CD14-positive monocyte (primary cell): ENCODE results near the gene BICRAL. TPM values are rescaled to one million over a fixed set of nuclear protein-coding genes. Genes with fewer than 3 reads are reported as not detected.
A peak's percentile ranks its signal among the peaks of the same experiment; 100 is the strongest.

ENCODE experiments used
- DNase-seq, 3 donors: peaks; one replicate each; pipeline ENCODE4 v3.0.0-alpha.2; 2011 to 2022
- H2AFZ ChIP-seq: 2 replicates; pipeline ENCODE4 v1.6.0; 2012; ENCODE audit warnings: mild to moderate bottlenecking, low read depth, low read length, inconsistent platforms; ENCODE audit not compliant: insufficient read depth, poor library complexity, severe bottlenecking
- H3K27ac ChIP-seq, 2 donors: 1 replicate in 1 of 2; 2 replicates in 1 of 2; pipeline ENCODE4 v1.5.1; 2012 to 2013; ENCODE audit warnings: low read length in 2 of 2, control low read depth in 1 of 2, inconsistent platforms in 1 of 2, low read depth in 1 of 2, mild to moderate bottlenecking in 1 of 2
- H3K27me3 ChIP-seq, 2 donors: one replicate each; pipeline versions ENCODE4 v1.6.0 to v1.6.1; 2011 to 2013; ENCODE audit warnings: low read length in 2 of 2; ENCODE audit not compliant: control insufficient read depth in 2 of 2, insufficient read depth in 2 of 2
- H3K36me3 ChIP-seq, 2 donors: replicated peaks in 1 of 2; 1 replicate in 1 of 2; 2 replicates in 1 of 2; pipeline versions ENCODE4 v1.5.1 to v1.6.1; 2012 to 2013; ENCODE audit warnings: low read length in 2 of 2, control low read depth in 1 of 2, inconsistent platforms in 1 of 2, mild to moderate bottlenecking in 1 of 2; ENCODE audit not compliant: insufficient read depth in 2 of 2, control insufficient read depth in 1 of 2
- H3K4me1 ChIP-seq, 2 donors: 1 replicate in 1 of 2; 2 replicates in 1 of 2; pipeline versions ENCODE4 v1.5.1 to v1.6.1; 2012 to 2013; ENCODE audit warnings: low read length in 2 of 2, control low read depth in 1 of 2, inconsistent platforms in 1 of 2, mild to moderate bottlenecking in 1 of 2, moderate library complexity in 1 of 2; ENCODE audit not compliant: insufficient read depth in 2 of 2, control insufficient read depth in 1 of 2
- H3K4me2 ChIP-seq: replicated peaks from 2 replicates; pipeline ENCODE3; 2012; ENCODE audit warnings: low read length, moderate library complexity, mild to moderate bottlenecking; ENCODE audit not compliant: poor library complexity, severe bottlenecking; ENCODE audit errors: extremely low read depth
- H3K4me3 ChIP-seq, 3 experiments: fragments of 200-600 bp in 1 of 3; sonication (generic) in 1 of 3; replicated peaks in 1 of 3; 1 replicate in 2 of 3; 2 replicates in 1 of 3; pipeline ENCODE4 v1.5.1; 2011 to 2013; ENCODE audit warnings: low read length in 3 of 3, mild to moderate bottlenecking in 3 of 3, control low read depth in 2 of 3, low read depth in 2 of 3, inconsistent platforms in 1 of 3, moderate library complexity in 1 of 3
- H3K79me2 ChIP-seq: 2 replicates; pipeline ENCODE4 v1.6.0; 2012; ENCODE audit warnings: mild to moderate bottlenecking, control low read depth, inconsistent platforms, low read length, moderate library complexity; ENCODE audit not compliant: insufficient read depth
- H3K9ac ChIP-seq: 2 replicates; pipeline ENCODE4 v1.6.0; 2017; ENCODE audit warnings: low read length, mild to moderate bottlenecking; ENCODE audit not compliant: insufficient read depth, poor library complexity, severe bottlenecking
- H3K9me3 ChIP-seq, 2 donors: replicated peaks in 1 of 2; 1 replicate in 1 of 2; 2 replicates in 1 of 2; pipeline versions ENCODE4 v1.5.1 to v1.6.1; 2012 to 2013; ENCODE audit warnings: low read length in 2 of 2, control low read depth in 1 of 2; ENCODE audit not compliant: control insufficient read depth in 1 of 2, insufficient read depth in 1 of 2
- H4K20me1 ChIP-seq: 2 replicates; pipeline ENCODE4 v1.6.0; 2012; ENCODE audit warnings: mild to moderate bottlenecking, low read length, control low read depth, moderate library complexity; ENCODE audit not compliant: insufficient read depth
- H3K27ac Mint-ChIP-seq, 7 donors: one replicate each; pipeline ENCODE4 v1.8.0; 2020; ENCODE audit warnings: mild to moderate bottlenecking in 7 of 7, mixed read lengths in 7 of 7, moderate library complexity in 6 of 7, inconsistent platforms in 2 of 7
- H3K27me3 Mint-ChIP-seq, 3 donors: one replicate each; pipeline ENCODE4 v1.8.0; 2021 to 2022; ENCODE audit warnings: low read depth in 3 of 3, mild to moderate bottlenecking in 3 of 3, mixed read lengths in 3 of 3, moderate library complexity in 3 of 3, inconsistent platforms in 1 of 3
- H3K36me3 Mint-ChIP-seq, 2 donors: one replicate each; pipeline ENCODE4 v1.8.0; 2020; ENCODE audit warnings: mixed read lengths in 2 of 2, inconsistent platforms in 1 of 2, mild to moderate bottlenecking in 1 of 2
- H3K4me1 Mint-ChIP-seq: one replicate; pipeline ENCODE4 v1.8.0; 2020; ENCODE audit warnings: mild to moderate bottlenecking, mixed read lengths
- H3K4me3 Mint-ChIP-seq, 2 donors: one replicate each; pipeline ENCODE4 v1.8.0; 2020; ENCODE audit warnings: mild to moderate bottlenecking in 2 of 2, mixed read lengths in 2 of 2, moderate library complexity in 1 of 2
- H3K9me3 Mint-ChIP-seq, 7 donors: one replicate each; pipeline ENCODE4 v1.8.0; 2020 to 2022; ENCODE audit warnings: mixed read lengths in 7 of 7, mild to moderate bottlenecking in 6 of 7, moderate library complexity in 6 of 7, inconsistent platforms in 2 of 7
- WGBS: methylation state at CpG from one replicate; pipeline ENCODE4 v1.1.5; 2013; ENCODE audit warnings: missing lambda C conversion rate; ENCODE audit not compliant: insufficient coverage; 5-methylcytosine and 5-hydroxymethylcytosine counted together
- intact Hi-C, 2 donors: fragments of 100-400 bp; cut with micrococcal nuclease; formaldehyde crosslinking; loops; one replicate each; pipeline versions ENCODE4 v1.15.0 to v1.15.1; 2023
- polyA plus RNA-seq, 3 donors: library from polyadenylated mRNA; depleted of rRNA in 1 of 3; unstranded in 2 of 3; stranded (reverse) in 1 of 3; fragments of 300-500 nt in 2 of 3; fragments of >200 nt in 1 of 3; fragmentation: Illumina TruSeq in 2 of 3; gene quantifications; 1 replicate in 2 of 3; 2 replicates in 1 of 3; pipeline ENCODE4 v1.2.3, GENCODE V29; 2012 to 2021
- TF ChIP-seq, protein P1 (sequence below): fragments of 200-600 bp; IDR thresholded peaks from one replicate; pipeline ENCODE4 v1.8.0; 2022; ENCODE audit warnings: antibody characterized with exemption, mild to moderate bottlenecking

The BICRAL gene
- polyA plus RNA-seq, 3 donors = 1.6 to 14.6 (median 2.2) TPM

DNA sequence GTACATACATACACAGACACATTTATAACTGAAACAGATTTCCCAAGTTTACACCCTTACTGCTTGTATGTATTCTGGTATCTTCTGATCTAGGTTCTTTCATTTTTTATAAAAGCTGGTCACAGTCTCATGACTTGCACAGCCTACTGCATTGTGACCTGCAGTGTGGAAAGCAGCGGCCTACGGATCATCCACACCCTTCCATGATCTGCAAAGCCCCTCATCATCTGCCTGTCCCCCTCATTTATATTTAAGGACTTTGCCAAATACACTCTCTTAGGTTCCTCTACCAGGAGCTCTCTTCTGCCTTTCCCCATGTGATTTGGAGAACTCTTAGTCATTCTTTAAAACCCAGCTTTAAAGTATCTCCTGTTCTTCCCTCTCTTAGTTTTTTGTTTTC, 12.0 kb upstream of the BICRAL start:
- H3K9me3 ChIP-seq = no peaks in the 10 kb centered on the region
- H3K36me3 ChIP-seq = peaks cover 0 to 12% of the 10 kb centered on the region in 2 donors
- H2AFZ ChIP-seq = no peak overlapping the region
- H3K27me3 ChIP-seq = peaks cover 0 to 5% of the 10 kb centered on the region in 2 donors
- no peak overlapping the region for H3K27ac ChIP-seq
- H3K4me2 ChIP-seq = no peak overlapping the region
- no peak overlapping the region for H3K9ac ChIP-seq
- Mint-ChIP-seq H3K36me3 (peaks cover 13 to 39% of the 10 kb centered on the region in 2 donors), H3K9me3 (no peaks in the 10 kb centered on the region), H3K27me3 (peaks cover 10 to 14% (median 10%) of the 10 kb centered on the region in 3 donors), H3K4me1 (peaks cover 38% of the 10 kb centered on the region), H3K27ac (peak overlapping the region in 4 of 7 donors; percentile 15 to 52 (median 38)), H3K4me3 (no peak overlapping the region)
- intact Hi-C loops = no loop called here
- 100% methylated on average over 2 of the region's 2 CpGs for WGBS
- no peak for DNase-seq
- no peaks in the 10 kb centered on the region for H4K20me1 ChIP-seq
- TF ChIP-seq, protein P1, sequence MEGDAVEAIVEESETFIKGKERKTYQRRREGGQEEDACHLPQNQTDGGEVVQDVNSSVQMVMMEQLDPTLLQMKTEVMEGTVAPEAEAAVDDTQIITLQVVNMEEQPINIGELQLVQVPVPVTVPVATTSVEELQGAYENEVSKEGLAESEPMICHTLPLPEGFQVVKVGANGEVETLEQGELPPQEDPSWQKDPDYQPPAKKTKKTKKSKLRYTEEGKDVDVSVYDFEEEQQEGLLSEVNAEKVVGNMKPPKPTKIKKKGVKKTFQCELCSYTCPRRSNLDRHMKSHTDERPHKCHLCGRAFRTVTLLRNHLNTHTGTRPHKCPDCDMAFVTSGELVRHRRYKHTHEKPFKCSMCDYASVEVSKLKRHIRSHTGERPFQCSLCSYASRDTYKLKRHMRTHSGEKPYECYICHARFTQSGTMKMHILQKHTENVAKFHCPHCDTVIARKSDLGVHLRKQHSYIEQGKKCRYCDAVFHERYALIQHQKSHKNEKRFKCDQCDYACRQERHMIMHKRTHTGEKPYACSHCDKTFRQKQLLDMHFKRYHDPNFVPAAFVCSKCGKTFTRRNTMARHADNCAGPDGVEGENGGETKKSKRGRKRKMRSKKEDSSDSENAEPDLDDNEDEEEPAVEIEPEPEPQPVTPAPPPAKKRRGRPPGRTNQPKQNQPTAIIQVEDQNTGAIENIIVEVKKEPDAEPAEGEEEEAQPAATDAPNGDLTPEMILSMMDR = no peak
- no peaks in the 10 kb centered on the region for H3K79me2 ChIP-seq
- peaks cover 20 to 23% of the 10 kb centered on the region in 2 donors for H3K4me1 ChIP-seq
- H3K4me3 ChIP-seq = no peak overlapping the region

DNA sequence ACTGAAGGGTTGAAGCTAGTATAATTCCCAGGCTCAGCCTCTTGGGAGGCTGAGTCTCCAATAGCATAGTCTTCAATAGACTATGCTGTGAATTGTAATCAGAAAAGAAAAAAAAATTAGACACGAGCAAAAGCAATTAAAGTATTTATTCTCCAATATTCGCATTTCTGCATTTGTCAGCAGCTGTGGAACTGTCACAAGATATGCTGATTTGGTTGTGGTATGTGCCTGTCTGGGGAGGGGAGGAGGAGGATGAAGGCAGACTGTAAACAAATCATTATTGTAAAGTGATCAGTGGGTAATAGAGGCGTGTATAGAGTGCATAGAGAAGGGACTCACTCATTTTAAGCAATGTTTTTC, 10.1 kb upstream of the BICRAL start:
- H3K9me3 Mint-ChIP-seq = no peaks in the 10 kb centered on the region
- peaks cover 3 to 32% of the 10 kb centered on the region in 2 donors for H3K36me3 Mint-ChIP-seq
- H4K20me1 ChIP-seq = no peaks in the 10 kb centered on the region
- no peaks in the 10 kb centered on the region for H3K79me2 ChIP-seq
- no peak overlapping the region for H2AFZ ChIP-seq
- WGBS = no CpG with 5 or more reads among the region's 3 CpGs
- H3K27me3 Mint-ChIP-seq = peaks cover 9 to 14% (median 10%) of the 10 kb centered on the region in 3 donors
- TF ChIP-seq, protein P1 = no peak
- peak overlapping the region in 3 of 7 donors; percentile 52 to 67 (median 56) for H3K27ac Mint-ChIP-seq
- intact Hi-C loops = no loop called here
- H3K27ac ChIP-seq = no peak overlapping the region
- no peak overlapping the region for H3K4me3 ChIP-seq
- H3K9me3 ChIP-seq = no peaks in the 10 kb centered on the region
- no peaks in the 10 kb centered on the region for H3K36me3 ChIP-seq
- no peak overlapping the region for H3K9ac ChIP-seq
- peaks cover 46% of the 10 kb centered on the region for H3K4me1 Mint-ChIP-seq
- peaks cover 32 to 40% of the 10 kb centered on the region in 2 donors for H3K4me1 ChIP-seq
- no peak for DNase-seq
- peak overlapping the region; percentile 0 to 89 for H3K4me3 Mint-ChIP-seq
- peaks cover 0 to 5% of the 10 kb centered on the region in 2 donors for H3K27me3 ChIP-seq
- H3K4me2 ChIP-seq = no peak overlapping the region
